H1 (cell line): Measurements from ENCODE around the gene FAM228B. TPM values are rescaled to one million over a fixed set of nuclear protein-coding genes. Genes with fewer than 3 reads are reported as not detected.

Experiments used
- CTCF ChIA-PET: fragments of 300-600 bp; sonication (Branson Sonifier 250); formaldehyde crosslinking; loops from one replicate; lab custom pipeline; 2021; ENCODE audit not compliant: partially characterized antibody; lab: Charles Lee
- POLR2A ChIA-PET: fragments of 300-600 bp; sonication (Branson Sonifier 250); formaldehyde crosslinking; loops from one replicate; lab custom pipeline; 2021; ENCODE audit warnings: inconsistent platforms; ENCODE audit not compliant: partially characterized antibody; lab: Charles Lee
- DNase-seq, 2 experiments: peaks; one replicate each; pipeline versions ENCODE4 v3.0.0 to v3.0.0-alpha.2; 2010 to 2022; ENCODE audit warnings: low spot score in 2 of 2, low read depth in 1 of 2, mixed read lengths in 1 of 2
- FAIRE-seq: peaks from 2 replicates; lab custom pipeline; 2011; peaks lifted over from hg19 to GRCh38; lab: Jason Lieb, UNC
- H2AFZ ChIP-seq: 2 replicates; pipeline ENCODE4 v1.8.1; 2012; ENCODE audit warnings: low read length, inconsistent platforms
- H2AK5ac ChIP-seq: 2 replicates; pipeline ENCODE4 v1.6.1; 2013; ENCODE audit warnings: low read depth, low read length
- H2BK120ac ChIP-seq: replicated peaks from 2 replicates; pipeline ENCODE3; 2013; ENCODE audit warnings: low read depth, low read length, inconsistent platforms
- H2BK12ac ChIP-seq: 2 replicates; pipeline ENCODE4 v1.6.1; 2013; ENCODE audit warnings: low read depth, low read length
- H2BK15ac ChIP-seq: 2 replicates; pipeline ENCODE4 v1.6.1; 2013; ENCODE audit warnings: low read length
- H2BK20ac ChIP-seq: 2 replicates; pipeline ENCODE4 v1.6.1; 2013; ENCODE audit warnings: low read length
- H2BK5ac ChIP-seq: 2 replicates; pipeline ENCODE4 v1.6.1; 2013; ENCODE audit warnings: low read depth, low read length
- H3K14ac ChIP-seq: 2 replicates; pipeline ENCODE4 v1.6.1; 2013; ENCODE audit warnings: inconsistent platforms; ENCODE audit not compliant: insufficient read length
- H3K18ac ChIP-seq: 2 replicates; pipeline ENCODE4 v1.6.1; 2013; ENCODE audit warnings: low read length; ENCODE audit errors: extremely low read depth
- H3K23ac ChIP-seq: 2 replicates; pipeline ENCODE4 v1.6.1; 2013; ENCODE audit warnings: inconsistent platforms; ENCODE audit not compliant: insufficient read length
- H3K23me2 ChIP-seq: 2 replicates; pipeline ENCODE4 v1.6.1; 2013; ENCODE audit warnings: low read depth, low read length
- H3K27ac ChIP-seq: 2 replicates; pipeline ENCODE4 v1.6.1; 2011; ENCODE audit warnings: low read depth, low read length, inconsistent platforms
- H3K27me3 ChIP-seq, 4 experiments: replicated peaks in 1 of 4; 1 replicate in 1 of 4; 2 replicates in 3 of 4; pipeline versions ENCODE4 v1.6.1 to v1.8.1; 2011 to 2013; ENCODE audit warnings: low read length in 3 of 4, mild to moderate bottlenecking in 3 of 4, inconsistent platforms in 2 of 4, mixed read lengths in 2 of 4, moderate library complexity in 1 of 4; ENCODE audit not compliant: control insufficient read depth in 3 of 4, insufficient read depth in 3 of 4; ENCODE audit errors: extremely low read depth in 1 of 4
- H3K36me3 ChIP-seq, 4 experiments: 2 replicates each; pipeline versions ENCODE4 v1.6.1 to v1.8.1; 2011 to 2013; ENCODE audit warnings: mild to moderate bottlenecking in 4 of 4, low read length in 3 of 4, moderate library complexity in 2 of 4, control low read depth in 1 of 4, inconsistent platforms in 1 of 4; ENCODE audit not compliant: insufficient read depth in 4 of 4, control insufficient read depth in 2 of 4
- H3K4ac ChIP-seq: replicated peaks from 2 replicates; pipeline ENCODE3; 2013; ENCODE audit warnings: low read length, low read depth, mixed read lengths, inconsistent platforms; ENCODE audit not compliant: insufficient read length
- H3K4me1 ChIP-seq, 4 experiments: replicated peaks in 1 of 4; 1 replicate in 1 of 4; 2 replicates in 3 of 4; pipeline versions ENCODE4 v1.6.1 to v1.8.1; 2011 to 2013; ENCODE audit warnings: low read length in 3 of 4, inconsistent platforms in 2 of 4, mixed read lengths in 1 of 4; ENCODE audit not compliant: insufficient read depth in 4 of 4, control insufficient read depth in 3 of 4
- H3K4me2 ChIP-seq, 2 experiments: 2 replicates each; pipeline versions ENCODE4 v1.6.1 to v1.8.1; 2011 to 2013; ENCODE audit warnings: low read depth in 2 of 2, low read length in 2 of 2, control low read depth in 1 of 2, inconsistent platforms in 1 of 2, mild to moderate bottlenecking in 1 of 2; ENCODE audit not compliant: insufficient read depth in 1 of 2
- H3K4me3 ChIP-seq, 4 experiments: fragments of 200-600, 300-600 bp in 1 of 4; sonication (generic), shearing (Covaris generic), sonication (Bioruptor Twin) in 1 of 4; 2 replicates each; pipeline versions ENCODE4 v1.5.1 to v1.8.1; 2011 to 2016; ENCODE audit warnings: low read length in 4 of 4, low read depth in 3 of 4, control low read depth in 2 of 4, inconsistent platforms in 2 of 4, mild to moderate bottlenecking in 2 of 4, mixed read lengths in 1 of 4, moderate library complexity in 1 of 4; ENCODE audit not compliant: insufficient read depth in 2 of 4; ENCODE audit errors: extremely low read depth in 1 of 4
- H3K56ac ChIP-seq: replicated peaks from 2 replicates; pipeline ENCODE3; 2013; ENCODE audit warnings: low read depth, mild to moderate bottlenecking, mixed read lengths, low read length, inconsistent platforms; ENCODE audit not compliant: insufficient read length
- H3K79me1 ChIP-seq: 2 replicates; pipeline ENCODE4 v1.6.1; 2013; ENCODE audit warnings: low read depth, low read length, control low read depth
- H3K79me2 ChIP-seq, 2 experiments: 2 replicates each; pipeline versions ENCODE4 v1.6.1 to v1.8.1; 2012 to 2013; ENCODE audit warnings: low read length in 2 of 2, mild to moderate bottlenecking in 2 of 2, inconsistent platforms in 1 of 2; ENCODE audit not compliant: insufficient read depth in 2 of 2, control insufficient read depth in 1 of 2
- H3K9ac ChIP-seq, 4 experiments: replicated peaks in 1 of 4; 1 replicate in 1 of 4; 2 replicates in 3 of 4; pipeline versions ENCODE4 v1.6.1 to v1.8.1; 2011 to 2013; ENCODE audit warnings: low read depth in 3 of 4, low read length in 3 of 4, control low read depth in 2 of 4, mild to moderate bottlenecking in 2 of 4, moderate library complexity in 2 of 4, inconsistent platforms in 1 of 4; ENCODE audit errors: extremely low read depth in 1 of 4
- H3K9me3 ChIP-seq, 2 experiments: 2 replicates each; pipeline versions ENCODE4 v1.6.1 to v1.8.1; 2012 to 2013; ENCODE audit warnings: mild to moderate bottlenecking in 2 of 2, moderate library complexity in 2 of 2, control low read depth in 1 of 2, inconsistent platforms in 1 of 2, low read depth in 1 of 2, low read length in 1 of 2, mixed read lengths in 1 of 2; ENCODE audit not compliant: insufficient read depth in 2 of 2
- H4K20me1 ChIP-seq, 2 experiments: replicated peaks in 1 of 2; 2 replicates each; pipeline versions ENCODE3 to v1.8.1; 2011 to 2013; ENCODE audit warnings: inconsistent platforms in 2 of 2, low read length in 2 of 2, mild to moderate bottlenecking in 1 of 2; ENCODE audit not compliant: insufficient read depth in 2 of 2, control insufficient read depth in 1 of 2
- H4K5ac ChIP-seq: 2 replicates; pipeline ENCODE4 v1.6.1; 2013; ENCODE audit warnings: low read length, low read depth, mixed read lengths, inconsistent platforms; ENCODE audit not compliant: insufficient read length
- H4K8ac ChIP-seq: 2 replicates; pipeline ENCODE4 v1.8.0; 2013; ENCODE audit warnings: mild to moderate bottlenecking, moderate library complexity, low read length, inconsistent platforms; ENCODE audit not compliant: insufficient read depth; ENCODE audit errors: extremely low read depth
- H4K91ac ChIP-seq: replicated peaks from 2 replicates; pipeline ENCODE3; 2013; ENCODE audit warnings: low read length, mixed read lengths, inconsistent platforms; ENCODE audit not compliant: insufficient read length
- KDM1A ChIP-seq: fragments of 200-600, 300-600 bp; sonication (generic); IDR thresholded peaks from 2 replicates; pipeline ENCODE4 v1.7.1; 2016; ENCODE audit warnings: mild to moderate bottlenecking, low read length, borderline replicate concordance
- NRF1 ChIP-seq: IDR thresholded peaks from 2 replicates; pipeline ENCODE4 v1.6.1; 2011; ENCODE audit warnings: mild to moderate bottlenecking, low read depth, low read length, improper control_type of control experiment
- RAD21 ChIP-seq, 2 experiments: IDR thresholded peaks in 1 of 2; conservative IDR thresholded peaks in 1 of 2; 2 replicates each; pipeline ENCODE4 v1.6.1; 2011; ENCODE audit warnings: low read depth in 2 of 2, low read length in 2 of 2, improper control_type of control experiment in 1 of 2, inconsistent platforms in 1 of 2, mild to moderate bottlenecking in 1 of 2, moderate library complexity in 1 of 2
- RXRA ChIP-seq: IDR thresholded peaks from 2 replicates; pipeline ENCODE4 v1.6.1; 2011; ENCODE audit warnings: low read depth, mild to moderate bottlenecking, low read length, moderate library complexity; ENCODE audit not compliant: insufficient read depth
- SAP30 ChIP-seq: fragments of 300-600 bp; sonication (generic); IDR thresholded peaks from 2 replicates; pipeline ENCODE4 v1.7.1; 2012; ENCODE audit warnings: low read length, moderate library complexity, mild to moderate bottlenecking, inconsistent platforms; ENCODE audit not compliant: insufficient read depth, insufficient replicate concordance
- SIN3A ChIP-seq, 2 experiments: IDR thresholded peaks in 1 of 2; conservative IDR thresholded peaks in 1 of 2; 2 replicates each; pipeline ENCODE4 v1.6.1; 2011 to 2012; ENCODE audit warnings: low read length in 2 of 2, improper control_type of control experiment in 1 of 2, low read depth in 1 of 2, mild to moderate bottlenecking in 1 of 2
- whole genome bisulfite sequencing, 2 experiments: shearing (Covaris generic) in 1 of 2; methylation state at CpG; one replicate each; pipeline versions ENCODE4 v1.1.6 to v1.1.7; 2013 to 2015; ENCODE audit warnings: low lambda C conversion rate in 2 of 2, mixed read lengths in 2 of 2, inconsistent platforms in 1 of 2, low coverage in 1 of 2, missing lambda C conversion rate in 1 of 2; ENCODE audit not compliant: insufficient replicate concordance in 2 of 2, insufficient coverage in 1 of 2, insufficient read length in 1 of 2; ENCODE audit errors: extremely low coverage in 1 of 2, missing lambda C conversion rate in 1 of 2; 5-methylcytosine and 5-hydroxymethylcytosine counted together
- polyA plus RNA-seq, 7 experiments: library from polyadenylated mRNA; depleted of rRNA in 3 of 7; stranded (reverse) in 5 of 7; unstranded in 2 of 7; fragments of >200 nt in 5 of 7; fragments of 200-250 nt in 2 of 7; gene quantifications; 1 replicate in 5 of 7; 2 replicates in 1 of 7; 4 replicates in 1 of 7; pipeline versions ENCODE4 v1.2.1 to v1.2.3, GENCODE V29; 2011 to 2013; ENCODE audit warnings: missing spikeins in 2 of 7, mixed read lengths in 2 of 7
- total RNA-seq: library from RNA; stranded (reverse); fragmentation: NEBNext Ultra II Directional; extraction: Animal tissue kit (Norgen Biotek cat#: 25700); gene quantifications from 2 replicates; pipeline ENCODE4 v1.2.1, GENCODE V29; 2021
- TF ChIP-seq, protein P1 (sequence below): IDR thresholded peaks from 2 replicates; pipeline ENCODE4 v1.6.1; 2011; ENCODE audit warnings: low read length, improper control_type of control experiment

FAM228B gene
- total and polyA plus RNA-seq, 2 of the 8 experiments (the other 6 are each of a cell fraction or from before 2014, with no cell fraction given) = 1.4 to 3.2 TPM

DNA sequence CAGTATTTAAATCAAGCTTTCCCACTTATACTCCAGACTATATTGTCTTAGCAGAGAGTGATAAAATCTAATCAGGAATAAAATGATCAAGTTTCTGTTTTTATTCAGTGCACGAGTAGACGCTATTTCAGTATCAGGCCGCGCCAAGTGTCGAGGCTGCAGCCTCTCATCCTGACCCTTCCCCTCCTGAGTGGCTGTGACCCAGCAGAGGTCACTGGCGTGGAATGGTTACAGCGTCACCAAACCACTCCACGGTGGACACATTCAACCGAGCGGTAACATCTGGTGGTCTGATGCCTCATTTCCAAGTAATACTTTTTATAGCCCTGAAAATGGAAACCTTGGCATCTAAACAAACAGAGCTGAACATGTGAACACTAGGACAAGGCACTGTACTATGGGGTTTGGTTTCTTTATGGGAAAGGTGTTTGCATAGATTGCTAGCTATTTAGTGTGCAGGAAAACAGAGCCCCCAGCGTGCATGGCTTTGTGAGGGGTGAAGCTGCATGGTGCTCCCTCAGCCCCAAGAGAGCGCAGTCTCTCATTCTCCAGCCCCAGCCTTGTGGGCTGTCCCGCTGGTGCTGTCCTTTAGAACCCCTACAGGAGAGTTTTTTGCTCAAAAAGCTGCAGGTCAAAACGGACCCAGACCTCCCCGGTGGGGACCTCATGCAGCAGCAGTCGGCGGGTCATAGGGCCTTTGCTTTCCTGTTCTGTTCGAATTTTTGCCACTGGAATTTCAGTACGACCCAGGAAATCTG, 79.9 kb downstream of the FAM228B start:
- Histone ChIP-seq H3K79me1 (no peaks in the 10 kb centered on the region), H2BK5ac (no peak overlapping the region), H4K20me1 (peaks cover 0 to 2% of the 10 kb centered on the region in 2 experiments), H2BK120ac (no peak overlapping the region), H2BK12ac (no peak overlapping the region), H3K9ac (no peak overlapping the region), H2AK5ac (no peak overlapping the region), H3K36me3 (no peaks in the 10 kb centered on the region), H2BK20ac (no peak overlapping the region), H4K8ac (no peak overlapping the region), H3K4me2 (no peak overlapping the region), H3K56ac (no peak overlapping the region), H3K4me3 (no peak overlapping the region), H3K9me3 (no peaks in the 10 kb centered on the region), H3K18ac (no peak overlapping the region), H3K27ac (0 out of 2 replicates have a peak overlapping the region, but pooled peaks have one; percentile 17), H3K4me1 (no peaks in the 10 kb centered on the region; a peak in 1 of 7 replicates), H3K23me2 (no peaks in the 10 kb centered on the region), H4K5ac (no peak overlapping the region), H4K91ac (no peak overlapping the region), H3K4ac (no peak overlapping the region), H3K79me2 (no peaks in the 10 kb centered on the region), H2AFZ (no peak overlapping the region), H3K27me3 (no peaks in the 10 kb centered on the region; a peak in 1 of 7 replicates), H3K23ac (no peak overlapping the region), H2BK15ac (no peak overlapping the region), H3K14ac (no peak overlapping the region)
- CTCF ChIA-PET = interaction anchor here (0.7 to 2.3 kb wide), 6 partner anchors 11 to 160 kb away, joined by 3 to 7 read pairs (median 3); no protein-coding TSS in a partner anchor
- FAIRE-seq = no peak
- no peak for DNase-seq
- 87% methylated on average over 19 of the region's 19 CpGs; no CpG with 5 or more reads in 1 of the 2 experiments for WGBS, 2 experiments
- POLR2A ChIA-PET = interaction anchor here (0.6 kb wide), 1 partner anchor 10 kb away, joined by 3 read pairs; no protein-coding TSS in a partner anchor
- TF ChIP-seq NRF1 (no peak), SIN3A (conservative IDR thresholded peaks at IDR 0.05 in 1 of 2, IDR thresholded peaks at IDR 0.05 in 1 of 2; ENCODE audit: low read depth in 1 of 2, low read length in 2 of 2) (no peak), RXRA (no peak), RAD21 (IDR thresholded peaks at IDR 0.05 in 1 of 2, conservative IDR thresholded peaks at IDR 0.05 in 1 of 2; ENCODE audit: low read depth in 2 of 2, low read length in 2 of 2) (peak; percentile 15 to 33; a peak in 3 of 4 replicates), SAP30 (no peak), KDM1A (no peak)
- TF ChIP-seq, protein P1, sequence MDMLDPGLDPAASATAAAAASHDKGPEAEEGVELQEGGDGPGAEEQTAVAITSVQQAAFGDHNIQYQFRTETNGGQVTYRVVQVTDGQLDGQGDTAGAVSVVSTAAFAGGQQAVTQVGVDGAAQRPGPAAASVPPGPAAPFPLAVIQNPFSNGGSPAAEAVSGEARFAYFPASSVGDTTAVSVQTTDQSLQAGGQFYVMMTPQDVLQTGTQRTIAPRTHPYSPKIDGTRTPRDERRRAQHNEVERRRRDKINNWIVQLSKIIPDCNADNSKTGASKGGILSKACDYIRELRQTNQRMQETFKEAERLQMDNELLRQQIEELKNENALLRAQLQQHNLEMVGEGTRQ = no peak
